ENCODE data around the gene MLXIP.

The MLXIP gene

GRCh38 chr12:122139266-122139665, 60.7 kb downstream of the MLXIP start:
- TF ChIP-seq, protein P1, sequence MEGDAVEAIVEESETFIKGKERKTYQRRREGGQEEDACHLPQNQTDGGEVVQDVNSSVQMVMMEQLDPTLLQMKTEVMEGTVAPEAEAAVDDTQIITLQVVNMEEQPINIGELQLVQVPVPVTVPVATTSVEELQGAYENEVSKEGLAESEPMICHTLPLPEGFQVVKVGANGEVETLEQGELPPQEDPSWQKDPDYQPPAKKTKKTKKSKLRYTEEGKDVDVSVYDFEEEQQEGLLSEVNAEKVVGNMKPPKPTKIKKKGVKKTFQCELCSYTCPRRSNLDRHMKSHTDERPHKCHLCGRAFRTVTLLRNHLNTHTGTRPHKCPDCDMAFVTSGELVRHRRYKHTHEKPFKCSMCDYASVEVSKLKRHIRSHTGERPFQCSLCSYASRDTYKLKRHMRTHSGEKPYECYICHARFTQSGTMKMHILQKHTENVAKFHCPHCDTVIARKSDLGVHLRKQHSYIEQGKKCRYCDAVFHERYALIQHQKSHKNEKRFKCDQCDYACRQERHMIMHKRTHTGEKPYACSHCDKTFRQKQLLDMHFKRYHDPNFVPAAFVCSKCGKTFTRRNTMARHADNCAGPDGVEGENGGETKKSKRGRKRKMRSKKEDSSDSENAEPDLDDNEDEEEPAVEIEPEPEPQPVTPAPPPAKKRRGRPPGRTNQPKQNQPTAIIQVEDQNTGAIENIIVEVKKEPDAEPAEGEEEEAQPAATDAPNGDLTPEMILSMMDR (IDR thresholded peaks at IDR 0.05; ENCODE audit: low read depth, low read length), result no peak
- H3K4me3 ChIP-seq (ENCODE audit: low read depth, low read length), result no peak overlapping the region

- TF ChIP-seq, protein P1 (IDR thresholded peaks at IDR 0.05; ENCODE audit: low read depth, low read length), result no peak
Observed at GRCh38 chr12:122139941-122140340, 61.4 kb downstream of the MLXIP start.

GRCh38 chr12:122140467-122141257, 62.1 kb downstream of the MLXIP start:
- TF ChIP-seq, protein P1 (IDR thresholded peaks at IDR 0.05; ENCODE audit: low read depth, low read length), result no peak
- H3K4me3 ChIP-seq (ENCODE audit: low read depth, low read length), result no peak overlapping the region

More at GRCh38 chr12:122139941-122140340, 61.4 kb downstream of the MLXIP start:
- no peak overlapping the region for H3K4me3 ChIP-seq (ENCODE audit: low read depth, low read length)

DNA sequence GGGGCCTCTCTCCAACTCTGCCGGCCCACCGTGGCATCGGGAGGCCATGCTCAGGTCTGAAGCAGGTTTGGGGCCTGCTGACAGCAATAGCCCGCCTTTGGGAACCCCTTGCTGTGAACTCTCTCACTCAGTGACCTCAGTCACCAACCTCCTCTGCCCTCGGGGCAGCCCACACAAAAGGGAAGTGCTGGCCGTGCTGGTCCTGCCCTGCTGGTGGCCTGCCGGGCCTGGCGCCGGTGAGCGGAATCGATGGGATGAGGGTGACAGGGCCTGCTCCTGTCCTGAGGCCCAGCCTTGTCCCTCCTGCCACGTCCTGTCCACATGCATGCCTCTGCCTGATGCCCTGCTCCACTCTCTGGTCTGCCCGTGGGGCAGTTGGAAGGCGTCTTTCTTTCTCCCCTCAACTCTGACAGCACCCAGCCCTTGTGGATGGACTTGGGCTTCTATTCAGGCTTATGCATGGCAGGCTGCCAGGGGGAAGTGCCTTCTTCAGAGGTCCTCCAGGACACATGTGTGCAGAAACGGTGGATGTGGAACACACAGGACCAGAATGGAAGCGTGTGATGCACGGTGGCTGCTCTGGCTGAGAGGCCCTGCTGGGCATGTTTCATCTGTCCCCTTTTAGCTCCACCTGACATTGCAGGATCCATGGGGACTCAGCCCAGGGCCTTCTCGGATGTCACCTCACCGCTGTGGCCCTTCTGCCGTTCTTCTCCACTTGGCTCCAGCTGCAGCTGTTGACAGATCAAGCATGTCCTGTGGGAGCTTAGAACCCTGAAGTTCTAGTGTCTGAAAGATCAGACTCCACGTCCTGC, 63.6 kb downstream of the MLXIP start:
- TF ChIP-seq, protein P1 (IDR thresholded peaks at IDR 0.05; ENCODE audit: low read depth, low read length), result no peak
- no peak overlapping the region for H3K4me3 ChIP-seq (ENCODE audit: low read depth, low read length)

GRCh38 chr12:122142857-122143256, 64.3 kb downstream of the MLXIP start:
- TF ChIP-seq, protein P1 (IDR thresholded peaks at IDR 0.05; ENCODE audit: low read depth, low read length), result no peak
- no peak overlapping the region for H3K4me3 ChIP-seq (ENCODE audit: low read depth, low read length)

- H3K4me3 ChIP-seq (ENCODE audit: low read depth, low read length), result no peak overlapping the region
- TF ChIP-seq, protein P1 (IDR thresholded peaks at IDR 0.05; ENCODE audit: low read depth, low read length), result no peak
Observed at GRCh38 chr12:122144885-122145284, 66.3 kb downstream of the MLXIP start.

All from WI38 (cell line).